ENCODE data around the gene ADGRF1.

The ADGRF1 gene

GRCh38 chr6:46979206-46979605 is 62.9 kb downstream of the ADGRF1 start:
- TF ChIP-seq POLR2A (IDR thresholded peaks at IDR 0.05; ENCODE audit: extremely low read depth, insufficient read length) (no peak), MYC (IDR thresholded peaks at IDR 0.05; ENCODE audit: low read depth, low read length) (no peak), CTCF (IDR thresholded peaks at IDR 0.05; ENCODE audit: low read depth, low read length) (no peak), MAX (IDR thresholded peaks at IDR 0.05; ENCODE audit: low read depth, low read length) (no peak)
- DNase-seq (ENCODE audit: low read depth), result no peak
- H3K4me3 ChIP-seq (ENCODE audit: low read depth, low read length), result no peak overlapping the region

- no peak overlapping the region for H3K4me3 ChIP-seq (ENCODE audit: low read depth, low read length)
- TF ChIP-seq MAX (IDR thresholded peaks at IDR 0.05; ENCODE audit: low read depth, low read length) (no peak), MYC (IDR thresholded peaks at IDR 0.05; ENCODE audit: low read depth, low read length) (no peak), CTCF (IDR thresholded peaks at IDR 0.05; ENCODE audit: low read depth, low read length) (no peak)
- DNase-seq (ENCODE audit: low read depth), result no peak
Measured at GRCh38 chr6:46974786-46975185, 67.3 kb downstream of the ADGRF1 start.

GRCh38 chr6:46973029-46973428 is 69.1 kb downstream of the ADGRF1 start:
- DNase-seq (ENCODE audit: low read depth), result no peak
- TF ChIP-seq MYC (IDR thresholded peaks at IDR 0.05; ENCODE audit: low read depth, low read length) (no peak), CTCF (IDR thresholded peaks at IDR 0.05; ENCODE audit: low read depth, low read length) (no peak), POLR2A (IDR thresholded peaks at IDR 0.05; ENCODE audit: extremely low read depth, insufficient read length) (no peak), MAX (IDR thresholded peaks at IDR 0.05; ENCODE audit: low read depth, low read length) (no peak)
- H3K4me3 ChIP-seq (ENCODE audit: low read depth, low read length), result no peak overlapping the region

GRCh38 chr6:46972531-46972930 is 69.6 kb downstream of the ADGRF1 start:
- DNase-seq (ENCODE audit: low read depth), result no peak
- no peak overlapping the region for H3K4me3 ChIP-seq (ENCODE audit: low read depth, low read length)
- TF ChIP-seq CTCF (IDR thresholded peaks at IDR 0.05; ENCODE audit: low read depth, low read length), result no peak
- no peak for TF ChIP-seq MAX (IDR thresholded peaks at IDR 0.05; ENCODE audit: low read depth, low read length)
- no peak for TF ChIP-seq MYC (IDR thresholded peaks at IDR 0.05; ENCODE audit: low read depth, low read length)
- TF ChIP-seq POLR2A (IDR thresholded peaks at IDR 0.05; ENCODE audit: extremely low read depth, insufficient read length), result no peak

- TF ChIP-seq CTCF (IDR thresholded peaks at IDR 0.05; ENCODE audit: low read depth, low read length) (no peak), MAX (IDR thresholded peaks at IDR 0.05; ENCODE audit: low read depth, low read length) (no peak), POLR2A (IDR thresholded peaks at IDR 0.05; ENCODE audit: extremely low read depth, insufficient read length) (no peak), MYC (IDR thresholded peaks at IDR 0.05; ENCODE audit: low read depth, low read length) (no peak)
- DNase-seq (ENCODE audit: low read depth), result no peak
- H3K4me3 ChIP-seq (ENCODE audit: low read depth, low read length), result no peak overlapping the region
Measured at GRCh38 chr6:46969206-46969605, 72.9 kb downstream of the ADGRF1 start.

- no peak for TF ChIP-seq MAX (IDR thresholded peaks at IDR 0.05; ENCODE audit: low read depth, low read length)
- TF ChIP-seq CTCF (IDR thresholded peaks at IDR 0.05; ENCODE audit: low read depth, low read length), result no peak
- TF ChIP-seq POLR2A (IDR thresholded peaks at IDR 0.05; ENCODE audit: extremely low read depth, insufficient read length), result no peak
- DNase-seq (ENCODE audit: low read depth), result no peak
- H3K4me3 ChIP-seq (ENCODE audit: low read depth, low read length), result no peak overlapping the region
Measured at GRCh38 chr6:46967826-46968349, 74.2 kb downstream of the ADGRF1 start.

Data from NB4 (cell line).